HEK293 (cell line): ENCODE results near the gene BHLHE23.

Experiments used
- CTCF ChIA-PET: fragments of 350-600 bp; formaldehyde crosslinking; extraction: SDS; loops from one replicate; lab custom pipeline; 2021; ENCODE audit warnings: antibody characterized with exemption; lab: Yijun Ruan, JAX
- POLR2A ChIA-PET: fragments of 300-600 bp; formaldehyde crosslinking; extraction: SDS; loops from one replicate; lab custom pipeline; 2020; ENCODE audit warnings: antibody characterized with exemption, inconsistent platforms; lab: Yijun Ruan, JAX
- H3K27ac ChIP-seq: fragments of 200-500 bp; sonication (Bioruptor generic); 2 replicates; pipeline ENCODE4 v1.5.1; 2014; ENCODE audit warnings: low read depth, low read length, control low read depth, inconsistent platforms; ENCODE audit errors: extremely low read depth
- H3K36me3 ChIP-seq, 2 experiments: fragments of 200-500 bp in 1 of 2; sonication (Bioruptor generic) in 1 of 2; 1 replicate in 1 of 2; 2 replicates in 1 of 2; pipeline ENCODE4 v1.5.1; 2014 to 2017; ENCODE audit warnings: inconsistent platforms in 2 of 2, low read length in 2 of 2; ENCODE audit not compliant: control insufficient read depth in 2 of 2, insufficient read depth in 1 of 2
- H3K4me1 ChIP-seq: fragments of 200-500 bp; sonication (Bioruptor generic); 2 replicates; pipeline ENCODE4 v1.5.1; 2014; ENCODE audit warnings: mild to moderate bottlenecking, low read length, inconsistent platforms; ENCODE audit not compliant: control insufficient read depth, insufficient read depth
- H3K4me3 ChIP-seq: 2 replicates; pipeline ENCODE4 v1.5.1; 2011; ENCODE audit warnings: low read depth, mild to moderate bottlenecking, control low read depth, low read length, moderate library complexity
- H3K9me3 ChIP-seq: fragments of 200-500 bp; sonication (Bioruptor generic); 2 replicates; pipeline ENCODE4 v1.5.1; 2014; ENCODE audit warnings: low read depth, low read length, inconsistent platforms; ENCODE audit not compliant: control insufficient read depth, insufficient read depth
- TRIM28 ChIP-seq: IDR thresholded peaks from 2 replicates; pipeline ENCODE4 v1.6.1; 2011; ENCODE audit warnings: low read length, control low read depth, borderline replicate concordance
- ZFP37 ChIP-seq: fragments of 450-650 bp; formaldehyde crosslinking; IDR thresholded peaks from 2 replicates; pipeline ENCODE4 v1.5.1; 2016; ENCODE audit warnings: missing biosample characterization, missing genetic modification characterization
- ZNF175 ChIP-seq: fragments of 450-650 bp; formaldehyde crosslinking; IDR thresholded peaks from 2 replicates; pipeline ENCODE4 v1.5.1; 2016; ENCODE audit warnings: missing biosample characterization, missing genetic modification characterization
- ZNF223 ChIP-seq: fragments of 450-650 bp; formaldehyde crosslinking; IDR thresholded peaks from 2 replicates; pipeline ENCODE4 v1.5.1; 2016; ENCODE audit warnings: missing biosample characterization, missing genetic modification characterization
- ZNF549 ChIP-seq: fragments of 450-650 bp; IDR thresholded peaks from 2 replicates; pipeline ENCODE4 v1.5.1; 2018; ENCODE audit warnings: missing biosample characterization, missing genetic modification characterization, mild to moderate bottlenecking, inconsistent platforms, moderate library complexity
- ZNF623 ChIP-seq: fragments of 450-650 bp; formaldehyde crosslinking; IDR thresholded peaks from 2 replicates; pipeline ENCODE4 v1.5.1; 2016; ENCODE audit warnings: missing biosample characterization, missing genetic modification characterization
- TF ChIP-seq, protein P1 (sequence below): fragments of 450-650 bp; formaldehyde crosslinking; IDR thresholded peaks from 2 replicates; pipeline ENCODE4 v1.5.1; 2016; ENCODE audit warnings: missing biosample characterization, missing genetic modification characterization
- TF ChIP-seq, protein P2 (sequence below): fragments of 450-650 bp; formaldehyde crosslinking; IDR thresholded peaks from 2 replicates; pipeline ENCODE4; 2016; ENCODE audit warnings: missing biosample characterization, missing genetic modification characterization
- TF ChIP-seq, protein P3 (sequence below): fragments of 450-650 bp; formaldehyde crosslinking; IDR thresholded peaks from 2 replicates; pipeline ENCODE4 v1.5.1; 2016; ENCODE audit warnings: missing biosample characterization, missing genetic modification characterization
- TF ChIP-seq, protein P4 (sequence below): fragments of 450-650 bp; formaldehyde crosslinking; IDR thresholded peaks from 2 replicates; pipeline ENCODE4 v1.5.1; 2016; ENCODE audit warnings: missing biosample characterization, missing genetic modification characterization
- TF ChIP-seq, protein P5 (sequence below): fragments of 450-650 bp; formaldehyde crosslinking; IDR thresholded peaks from 2 replicates; pipeline ENCODE4 v1.5.1; 2016; ENCODE audit warnings: missing biosample characterization, missing genetic modification characterization
- TF ChIP-seq, protein P6 (sequence below): fragments of 450-650 bp; formaldehyde crosslinking; IDR thresholded peaks from 2 replicates; pipeline ENCODE4 v1.5.1; 2016; ENCODE audit warnings: missing biosample characterization, missing genetic modification characterization, borderline replicate concordance
- TF ChIP-seq, protein P7 (sequence below): fragments of 450-650 bp; formaldehyde crosslinking; IDR thresholded peaks from 2 replicates; pipeline ENCODE4 v1.5.1; 2016; ENCODE audit warnings: missing biosample characterization, missing genetic modification characterization
- TF ChIP-seq, protein P8 (sequence below): sonication (generic); formaldehyde crosslinking; IDR thresholded peaks from 2 replicates; pipeline ENCODE4 v1.8.1; 2022; ENCODE audit warnings: mild to moderate bottlenecking, moderate library complexity, missing genetic modification reagents

The BHLHE23 gene

DNA sequence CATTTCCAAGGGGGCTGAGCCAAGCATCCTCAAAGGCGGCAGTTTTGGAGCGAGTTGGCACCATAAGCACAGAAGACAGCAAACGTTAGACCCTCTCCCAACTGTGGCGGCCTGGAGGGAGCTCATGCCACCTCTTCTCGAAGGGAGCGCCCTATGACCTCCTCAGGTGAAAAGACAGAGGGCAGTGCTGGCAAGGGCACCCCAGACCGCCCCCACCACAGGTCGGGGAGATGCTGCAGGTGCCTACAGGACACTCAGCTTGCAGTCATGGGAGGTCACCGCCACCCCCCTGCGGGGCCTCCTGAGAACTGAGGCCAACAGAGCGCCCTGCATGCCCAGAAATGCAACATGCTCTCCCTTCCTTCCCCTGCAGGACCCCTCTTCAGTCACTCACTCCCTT, 45.1 kb upstream of the BHLHE23 start (continued):
- TF ChIP-seq, protein P1, sequence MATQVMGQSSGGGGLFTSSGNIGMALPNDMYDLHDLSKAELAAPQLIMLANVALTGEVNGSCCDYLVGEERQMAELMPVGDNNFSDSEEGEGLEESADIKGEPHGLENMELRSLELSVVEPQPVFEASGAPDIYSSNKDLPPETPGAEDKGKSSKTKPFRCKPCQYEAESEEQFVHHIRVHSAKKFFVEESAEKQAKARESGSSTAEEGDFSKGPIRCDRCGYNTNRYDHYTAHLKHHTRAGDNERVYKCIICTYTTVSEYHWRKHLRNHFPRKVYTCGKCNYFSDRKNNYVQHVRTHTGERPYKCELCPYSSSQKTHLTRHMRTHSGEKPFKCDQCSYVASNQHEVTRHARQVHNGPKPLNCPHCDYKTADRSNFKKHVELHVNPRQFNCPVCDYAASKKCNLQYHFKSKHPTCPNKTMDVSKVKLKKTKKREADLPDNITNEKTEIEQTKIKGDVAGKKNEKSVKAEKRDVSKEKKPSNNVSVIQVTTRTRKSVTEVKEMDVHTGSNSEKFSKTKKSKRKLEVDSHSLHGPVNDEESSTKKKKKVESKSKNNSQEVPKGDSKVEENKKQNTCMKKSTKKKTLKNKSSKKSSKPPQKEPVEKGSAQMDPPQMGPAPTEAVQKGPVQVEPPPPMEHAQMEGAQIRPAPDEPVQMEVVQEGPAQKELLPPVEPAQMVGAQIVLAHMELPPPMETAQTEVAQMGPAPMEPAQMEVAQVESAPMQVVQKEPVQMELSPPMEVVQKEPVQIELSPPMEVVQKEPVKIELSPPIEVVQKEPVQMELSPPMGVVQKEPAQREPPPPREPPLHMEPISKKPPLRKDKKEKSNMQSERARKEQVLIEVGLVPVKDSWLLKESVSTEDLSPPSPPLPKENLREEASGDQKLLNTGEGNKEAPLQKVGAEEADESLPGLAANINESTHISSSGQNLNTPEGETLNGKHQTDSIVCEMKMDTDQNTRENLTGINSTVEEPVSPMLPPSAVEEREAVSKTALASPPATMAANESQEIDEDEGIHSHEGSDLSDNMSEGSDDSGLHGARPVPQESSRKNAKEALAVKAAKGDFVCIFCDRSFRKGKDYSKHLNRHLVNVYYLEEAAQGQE (tag by site-specific recombination), result no peak
- TF ChIP-seq, all 188 proteins: peak for 0

DNA sequence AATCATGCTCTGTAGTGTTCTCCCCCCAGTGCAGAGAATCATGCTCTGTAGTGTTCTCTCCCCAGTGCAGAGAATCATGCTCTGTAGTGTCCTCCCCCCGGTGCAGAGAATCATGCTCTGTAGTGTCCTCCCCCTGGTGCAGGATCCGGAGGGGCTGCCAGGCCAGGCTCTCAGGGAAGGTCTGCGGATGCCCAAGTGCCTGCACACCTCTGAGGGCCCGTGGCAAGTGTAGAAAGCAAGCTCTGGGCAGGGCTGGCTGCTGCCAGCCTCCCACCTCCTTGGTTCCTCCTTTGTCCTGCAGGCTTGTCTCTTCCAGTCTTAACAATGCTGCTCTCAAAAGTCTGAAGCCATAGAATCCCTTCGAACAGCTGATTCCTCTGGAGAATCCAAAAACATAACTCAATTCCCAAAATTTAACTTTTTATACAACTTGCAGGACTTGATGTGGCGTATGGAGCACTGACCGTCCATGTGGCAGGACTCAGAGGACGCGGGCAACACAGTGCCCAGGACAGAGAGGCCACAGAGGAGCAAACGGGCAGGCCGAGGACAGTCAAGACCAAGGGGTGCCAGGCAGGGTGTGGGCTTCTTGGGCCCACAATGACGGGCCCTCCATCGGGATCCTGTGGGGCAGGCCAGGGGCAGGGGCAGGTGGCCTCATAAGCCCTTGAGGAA, 44.6 kb upstream of the BHLHE23 start:
- CTCF ChIA-PET, result no interaction called here

DNA sequence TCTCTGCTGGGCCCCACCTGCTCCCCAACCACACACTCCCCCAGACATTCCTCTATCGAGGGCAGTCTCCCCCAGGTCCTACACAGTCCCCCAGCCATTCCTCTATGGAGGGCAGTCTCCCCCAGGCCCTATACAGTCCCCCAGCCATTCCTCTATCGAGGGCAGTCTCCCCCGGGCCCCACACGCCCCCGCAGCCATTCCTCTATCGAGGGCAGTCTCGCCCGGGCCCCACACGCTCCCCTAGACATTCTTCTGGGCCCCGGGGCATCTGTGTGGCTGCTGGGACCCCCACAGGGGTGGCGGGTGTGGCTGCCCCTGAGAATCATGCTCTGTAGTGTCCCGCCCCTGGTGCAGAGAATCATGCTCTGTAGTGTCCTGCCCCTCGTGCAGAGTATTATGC, 43.6 kb upstream of the BHLHE23 start:
- POLR2A ChIA-PET, result no interaction called here
- CTCF ChIA-PET, result no interaction called here
- no peaks in the 10 kb centered on the region for H3K4me1 ChIP-seq
- H3K4me3 ChIP-seq, result no peak overlapping the region
- no peaks in the 10 kb centered on the region for H3K36me3 ChIP-seq
- no peaks in the 10 kb centered on the region for H3K9me3 ChIP-seq
- H3K27ac ChIP-seq, result no peak overlapping the region
- TF ChIP-seq, protein P2, sequence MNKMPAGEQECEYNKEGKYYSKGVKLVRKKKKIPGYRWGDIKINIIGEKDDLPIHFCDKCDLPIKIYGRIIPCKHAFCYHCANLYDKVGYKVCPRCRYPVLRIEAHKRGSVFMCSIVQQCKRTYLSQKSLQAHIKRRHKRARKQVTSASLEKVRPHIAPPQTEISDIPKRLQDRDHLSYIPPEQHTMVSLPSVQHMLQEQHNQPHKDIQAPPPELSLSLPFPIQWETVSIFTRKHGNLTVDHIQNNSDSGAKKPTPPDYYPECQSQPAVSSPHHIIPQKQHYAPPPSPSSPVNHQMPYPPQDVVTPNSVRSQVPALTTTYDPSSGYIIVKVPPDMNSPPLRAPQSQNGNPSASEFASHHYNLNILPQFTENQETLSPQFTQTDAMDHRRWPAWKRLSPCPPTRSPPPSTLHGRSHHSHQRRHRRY (tag by site-specific recombination), result no peak
- TF ChIP-seq ZNF623 (tag by site-specific recombination), result no peak
- TF ChIP-seq, protein P3, sequence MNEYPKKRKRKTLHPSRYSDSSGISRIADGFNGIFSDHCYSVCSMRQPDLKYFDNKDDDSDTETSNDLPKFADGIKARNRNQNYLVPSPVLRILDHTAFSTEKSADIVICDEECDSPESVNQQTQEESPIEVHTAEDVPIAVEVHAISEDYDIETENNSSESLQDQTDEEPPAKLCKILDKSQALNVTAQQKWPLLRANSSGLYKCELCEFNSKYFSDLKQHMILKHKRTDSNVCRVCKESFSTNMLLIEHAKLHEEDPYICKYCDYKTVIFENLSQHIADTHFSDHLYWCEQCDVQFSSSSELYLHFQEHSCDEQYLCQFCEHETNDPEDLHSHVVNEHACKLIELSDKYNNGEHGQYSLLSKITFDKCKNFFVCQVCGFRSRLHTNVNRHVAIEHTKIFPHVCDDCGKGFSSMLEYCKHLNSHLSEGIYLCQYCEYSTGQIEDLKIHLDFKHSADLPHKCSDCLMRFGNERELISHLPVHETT, result no peak
- TF ChIP-seq, protein P4, sequence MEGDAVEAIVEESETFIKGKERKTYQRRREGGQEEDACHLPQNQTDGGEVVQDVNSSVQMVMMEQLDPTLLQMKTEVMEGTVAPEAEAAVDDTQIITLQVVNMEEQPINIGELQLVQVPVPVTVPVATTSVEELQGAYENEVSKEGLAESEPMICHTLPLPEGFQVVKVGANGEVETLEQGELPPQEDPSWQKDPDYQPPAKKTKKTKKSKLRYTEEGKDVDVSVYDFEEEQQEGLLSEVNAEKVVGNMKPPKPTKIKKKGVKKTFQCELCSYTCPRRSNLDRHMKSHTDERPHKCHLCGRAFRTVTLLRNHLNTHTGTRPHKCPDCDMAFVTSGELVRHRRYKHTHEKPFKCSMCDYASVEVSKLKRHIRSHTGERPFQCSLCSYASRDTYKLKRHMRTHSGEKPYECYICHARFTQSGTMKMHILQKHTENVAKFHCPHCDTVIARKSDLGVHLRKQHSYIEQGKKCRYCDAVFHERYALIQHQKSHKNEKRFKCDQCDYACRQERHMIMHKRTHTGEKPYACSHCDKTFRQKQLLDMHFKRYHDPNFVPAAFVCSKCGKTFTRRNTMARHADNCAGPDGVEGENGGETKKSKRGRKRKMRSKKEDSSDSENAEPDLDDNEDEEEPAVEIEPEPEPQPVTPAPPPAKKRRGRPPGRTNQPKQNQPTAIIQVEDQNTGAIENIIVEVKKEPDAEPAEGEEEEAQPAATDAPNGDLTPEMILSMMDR (tag by site-specific recombination), result no peak
- TF ChIP-seq, protein P5, sequence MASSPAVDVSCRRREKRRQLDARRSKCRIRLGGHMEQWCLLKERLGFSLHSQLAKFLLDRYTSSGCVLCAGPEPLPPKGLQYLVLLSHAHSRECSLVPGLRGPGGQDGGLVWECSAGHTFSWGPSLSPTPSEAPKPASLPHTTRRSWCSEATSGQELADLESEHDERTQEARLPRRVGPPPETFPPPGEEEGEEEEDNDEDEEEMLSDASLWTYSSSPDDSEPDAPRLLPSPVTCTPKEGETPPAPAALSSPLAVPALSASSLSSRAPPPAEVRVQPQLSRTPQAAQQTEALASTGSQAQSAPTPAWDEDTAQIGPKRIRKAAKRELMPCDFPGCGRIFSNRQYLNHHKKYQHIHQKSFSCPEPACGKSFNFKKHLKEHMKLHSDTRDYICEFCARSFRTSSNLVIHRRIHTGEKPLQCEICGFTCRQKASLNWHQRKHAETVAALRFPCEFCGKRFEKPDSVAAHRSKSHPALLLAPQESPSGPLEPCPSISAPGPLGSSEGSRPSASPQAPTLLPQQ (tag by site-specific recombination), result no peak
- TF ChIP-seq, protein P6, sequence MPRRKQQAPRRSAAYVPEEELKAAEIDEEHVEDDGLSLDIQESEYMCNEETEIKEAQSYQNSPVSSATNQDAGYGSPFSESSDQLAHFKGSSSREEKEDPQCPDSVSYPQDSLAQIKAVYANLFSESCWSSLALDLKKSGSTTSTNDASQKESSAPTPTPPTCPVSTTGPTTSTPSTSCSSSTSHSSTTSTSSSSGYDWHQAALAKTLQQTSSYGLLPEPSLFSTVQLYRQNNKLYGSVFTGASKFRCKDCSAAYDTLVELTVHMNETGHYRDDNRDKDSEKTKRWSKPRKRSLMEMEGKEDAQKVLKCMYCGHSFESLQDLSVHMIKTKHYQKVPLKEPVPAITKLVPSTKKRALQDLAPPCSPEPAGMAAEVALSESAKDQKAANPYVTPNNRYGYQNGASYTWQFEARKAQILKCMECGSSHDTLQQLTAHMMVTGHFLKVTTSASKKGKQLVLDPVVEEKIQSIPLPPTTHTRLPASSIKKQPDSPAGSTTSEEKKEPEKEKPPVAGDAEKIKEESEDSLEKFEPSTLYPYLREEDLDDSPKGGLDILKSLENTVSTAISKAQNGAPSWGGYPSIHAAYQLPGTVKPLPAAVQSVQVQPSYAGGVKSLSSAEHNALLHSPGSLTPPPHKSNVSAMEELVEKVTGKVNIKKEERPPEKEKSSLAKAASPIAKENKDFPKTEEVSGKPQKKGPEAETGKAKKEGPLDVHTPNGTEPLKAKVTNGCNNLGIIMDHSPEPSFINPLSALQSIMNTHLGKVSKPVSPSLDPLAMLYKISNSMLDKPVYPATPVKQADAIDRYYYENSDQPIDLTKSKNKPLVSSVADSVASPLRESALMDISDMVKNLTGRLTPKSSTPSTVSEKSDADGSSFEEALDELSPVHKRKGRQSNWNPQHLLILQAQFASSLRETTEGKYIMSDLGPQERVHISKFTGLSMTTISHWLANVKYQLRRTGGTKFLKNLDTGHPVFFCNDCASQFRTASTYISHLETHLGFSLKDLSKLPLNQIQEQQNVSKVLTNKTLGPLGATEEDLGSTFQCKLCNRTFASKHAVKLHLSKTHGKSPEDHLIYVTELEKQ, result no peak
- no peak for TF ChIP-seq TRIM28
- TF ChIP-seq, protein P7, sequence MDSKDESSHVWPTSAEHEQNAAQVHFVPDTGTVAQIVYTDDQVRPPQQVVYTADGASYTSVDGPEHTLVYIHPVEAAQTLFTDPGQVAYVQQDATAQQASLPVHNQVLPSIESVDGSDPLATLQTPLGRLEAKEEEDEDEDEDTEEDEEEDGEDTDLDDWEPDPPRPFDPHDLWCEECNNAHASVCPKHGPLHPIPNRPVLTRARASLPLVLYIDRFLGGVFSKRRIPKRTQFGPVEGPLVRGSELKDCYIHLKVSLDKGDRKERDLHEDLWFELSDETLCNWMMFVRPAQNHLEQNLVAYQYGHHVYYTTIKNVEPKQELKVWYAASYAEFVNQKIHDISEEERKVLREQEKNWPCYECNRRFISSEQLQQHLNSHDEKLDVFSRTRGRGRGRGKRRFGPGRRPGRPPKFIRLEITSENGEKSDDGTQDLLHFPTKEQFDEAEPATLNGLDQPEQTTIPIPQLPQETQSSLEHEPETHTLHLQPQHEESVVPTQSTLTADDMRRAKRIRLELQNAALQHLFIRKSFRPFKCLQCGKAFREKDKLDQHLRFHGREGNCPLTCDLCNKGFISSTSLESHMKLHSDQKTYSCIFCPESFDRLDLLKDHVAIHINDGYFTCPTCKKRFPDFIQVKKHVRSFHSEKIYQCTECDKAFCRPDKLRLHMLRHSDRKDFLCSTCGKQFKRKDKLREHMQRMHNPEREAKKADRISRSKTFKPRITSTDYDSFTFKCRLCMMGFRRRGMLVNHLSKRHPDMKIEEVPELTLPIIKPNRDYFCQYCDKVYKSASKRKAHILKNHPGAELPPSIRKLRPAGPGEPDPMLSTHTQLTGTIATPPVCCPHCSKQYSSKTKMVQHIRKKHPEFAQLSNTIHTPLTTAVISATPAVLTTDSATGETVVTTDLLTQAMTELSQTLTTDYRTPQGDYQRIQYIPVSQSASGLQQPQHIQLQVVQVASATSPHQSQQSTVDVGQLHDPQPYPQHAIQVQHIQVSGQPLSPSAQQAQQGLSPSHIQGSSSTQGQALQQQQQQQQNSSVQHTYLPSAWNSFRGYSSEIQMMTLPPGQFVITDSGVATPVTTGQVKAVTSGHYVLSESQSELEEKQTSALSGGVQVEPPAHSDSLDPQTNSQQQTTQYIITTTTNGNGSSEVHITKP (tag by site-specific recombination), result no peak
- TF ChIP-seq, protein P8, sequence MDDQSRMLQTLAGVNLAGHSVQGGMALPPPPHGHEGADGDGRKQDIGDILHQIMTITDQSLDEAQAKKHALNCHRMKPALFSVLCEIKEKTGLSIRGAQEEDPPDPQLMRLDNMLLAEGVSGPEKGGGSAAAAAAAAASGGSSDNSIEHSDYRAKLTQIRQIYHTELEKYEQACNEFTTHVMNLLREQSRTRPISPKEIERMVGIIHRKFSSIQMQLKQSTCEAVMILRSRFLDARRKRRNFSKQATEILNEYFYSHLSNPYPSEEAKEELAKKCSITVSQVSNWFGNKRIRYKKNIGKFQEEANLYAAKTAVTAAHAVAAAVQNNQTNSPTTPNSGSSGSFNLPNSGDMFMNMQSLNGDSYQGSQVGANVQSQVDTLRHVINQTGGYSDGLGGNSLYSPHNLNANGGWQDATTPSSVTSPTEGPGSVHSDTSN, result no peak

More for the DNA sequence above, 44.6 kb upstream of the BHLHE23 start:
- Histone ChIP-seq H3K27ac (no peak overlapping the region), H3K36me3 (no peaks in the 10 kb centered on the region), H3K4me1 (no peaks in the 10 kb centered on the region), H3K9me3 (no peaks in the 10 kb centered on the region), H3K4me3 (no peak overlapping the region)
- POLR2A ChIA-PET, result no interaction called here
- TF ChIP-seq ZNF223 (tag by site-specific recombination), result no peak
- no peak for TF ChIP-seq ZFP37 (tag by site-specific recombination)
- TF ChIP-seq ZNF549 (tag by site-specific recombination), result no peak
- no peak for TF ChIP-seq ZNF175 (tag by site-specific recombination)
